CD4-positive, alpha-beta T cell treated with Interleukin-15 for 4 hours (primary cell): Measurements from ENCODE around the gene ACER1.
"Not testable (repeated sequence)": the region's sequence is repeated elsewhere in the genome, so short reads cannot be mapped to it uniquely, and the experiment has no call there.

Source experiments
- DNase-seq: peaks from one replicate; pipeline ENCODE4 v3.0.0-alpha.2; 2020; ENCODE audit warnings: low spot score

ACER1 gene, protein sequence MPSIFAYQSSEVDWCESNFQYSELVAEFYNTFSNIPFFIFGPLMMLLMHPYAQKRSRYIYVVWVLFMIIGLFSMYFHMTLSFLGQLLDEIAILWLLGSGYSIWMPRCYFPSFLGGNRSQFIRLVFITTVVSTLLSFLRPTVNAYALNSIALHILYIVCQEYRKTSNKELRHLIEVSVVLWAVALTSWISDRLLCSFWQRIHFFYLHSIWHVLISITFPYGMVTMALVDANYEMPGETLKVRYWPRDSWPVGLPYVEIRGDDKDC

DNA sequence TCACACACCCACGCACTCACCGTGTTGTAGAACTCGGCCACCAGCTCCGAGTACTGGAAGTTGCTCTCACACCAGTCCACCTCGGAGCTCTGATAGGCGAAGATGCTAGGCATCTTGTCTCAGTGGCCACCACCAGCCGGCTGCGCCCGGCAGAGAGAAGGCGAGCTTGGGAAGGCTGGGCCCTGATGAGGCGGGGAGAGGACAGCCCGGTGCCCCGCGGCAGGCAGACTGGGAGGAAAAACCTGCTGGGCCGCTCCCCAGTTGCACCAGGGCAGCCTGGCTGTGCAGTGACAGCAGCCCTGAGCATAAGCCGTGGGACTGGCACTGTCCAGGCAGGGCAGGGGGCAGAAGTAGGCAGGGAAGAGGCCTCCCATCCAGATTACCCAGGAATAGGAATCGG is at the start of gene ACER1:
Gene ACER1 (minus strand): TSS at position 174 of the 400 bp plus-strand sequence. CDS start 61 bp downstream, at position 113.
- no peak for DNase-seq

DNA sequence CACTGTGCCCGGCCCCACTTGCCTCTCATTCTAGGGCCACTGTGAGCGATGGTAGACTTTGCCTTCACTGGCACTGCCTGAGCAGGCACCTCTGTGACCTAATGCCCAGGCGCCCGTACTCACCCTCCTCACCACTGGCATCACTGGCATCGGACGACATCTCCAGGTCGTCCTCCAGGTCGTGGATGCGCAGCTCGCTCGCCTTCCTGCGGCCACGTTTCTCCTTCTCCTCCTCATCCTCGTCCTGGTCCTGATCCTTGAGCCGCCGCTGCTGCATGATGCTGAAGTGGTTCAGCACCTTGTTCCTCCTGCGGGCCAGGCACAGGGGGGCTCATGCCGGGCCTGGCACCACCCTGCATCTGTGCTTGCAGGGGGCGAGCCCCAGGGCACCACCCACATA is 49.8 kb upstream of the ACER1 start:
- DNase-seq: no peak

DNA sequence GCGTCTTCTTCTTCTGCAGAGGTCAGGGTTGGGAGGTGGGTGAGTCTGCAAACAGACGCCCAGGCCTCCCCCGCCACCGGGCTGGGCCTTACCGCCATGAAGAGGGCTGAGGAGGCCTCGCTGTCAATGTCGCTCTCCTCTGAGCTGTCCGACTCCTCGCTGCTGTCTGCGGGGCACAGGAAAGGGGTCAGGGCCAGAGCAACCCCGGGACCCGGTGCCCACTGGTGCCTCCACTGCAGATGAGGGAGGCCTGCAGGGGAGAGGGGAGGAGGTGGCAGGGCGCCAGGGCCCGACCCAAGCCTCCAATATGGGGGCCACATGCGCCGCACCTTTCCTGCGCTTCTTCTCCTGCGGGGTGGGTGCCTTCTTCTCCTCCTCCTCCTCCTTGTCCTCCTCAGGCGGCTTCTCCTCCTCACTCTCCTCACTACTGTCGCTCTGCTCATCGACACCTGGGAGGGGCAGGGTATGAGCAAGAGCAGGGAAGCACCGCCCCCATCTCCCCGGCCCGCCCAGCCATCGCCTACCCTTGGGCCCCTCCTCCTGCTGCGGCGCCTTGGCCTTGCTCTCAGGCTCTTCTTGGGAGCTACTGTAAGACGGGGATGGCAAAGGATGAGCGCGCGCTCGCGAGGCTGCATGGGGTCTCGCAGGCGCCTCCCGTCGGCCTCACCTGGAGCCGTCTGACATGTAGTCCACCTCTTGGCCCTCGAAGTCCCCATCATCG is 47.8 kb upstream of the ACER1 start:
- no peak for DNase-seq

DNA sequence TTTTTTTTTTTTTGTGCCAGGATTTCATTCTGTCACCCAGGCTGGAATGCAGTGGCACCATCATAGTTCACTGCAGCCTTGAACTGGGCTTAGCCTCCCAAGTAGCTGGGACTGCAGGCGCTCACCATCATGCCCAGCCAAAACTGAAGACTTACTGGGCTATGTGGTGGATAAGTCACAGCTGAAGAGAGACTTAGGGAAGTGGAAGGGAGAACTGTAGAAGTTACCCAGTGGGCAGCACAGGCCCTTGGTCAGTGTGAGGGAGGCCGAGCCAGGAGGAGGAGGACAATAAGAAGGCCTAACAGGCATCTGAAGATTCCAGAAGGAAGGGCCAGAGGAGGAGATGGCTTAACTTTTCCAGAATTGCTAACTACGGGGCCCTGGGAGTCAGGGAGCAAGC is 46.3 kb upstream of the ACER1 start:
- no peak for DNase-seq

DNA sequence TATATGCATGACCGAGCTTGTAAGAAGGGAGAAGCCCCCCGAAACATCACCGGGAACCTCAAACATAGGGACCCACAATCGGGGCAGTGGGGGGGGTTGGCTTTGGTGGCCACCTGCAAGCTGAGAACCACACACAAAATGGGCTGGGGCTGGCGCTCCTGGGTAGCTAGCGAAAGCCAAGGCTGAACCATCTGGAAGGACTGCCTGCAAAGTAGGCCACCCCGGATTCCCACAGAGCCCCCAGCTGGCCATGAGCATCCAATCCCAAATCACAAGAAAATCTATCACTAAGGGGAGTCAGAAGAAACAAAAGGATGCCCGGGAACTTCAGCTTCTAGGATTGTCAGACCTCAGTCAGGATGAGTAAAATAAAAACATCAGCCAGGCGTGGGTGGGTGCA is 45.1 kb upstream of the ACER1 start:
- DNase-seq: no peak

DNA sequence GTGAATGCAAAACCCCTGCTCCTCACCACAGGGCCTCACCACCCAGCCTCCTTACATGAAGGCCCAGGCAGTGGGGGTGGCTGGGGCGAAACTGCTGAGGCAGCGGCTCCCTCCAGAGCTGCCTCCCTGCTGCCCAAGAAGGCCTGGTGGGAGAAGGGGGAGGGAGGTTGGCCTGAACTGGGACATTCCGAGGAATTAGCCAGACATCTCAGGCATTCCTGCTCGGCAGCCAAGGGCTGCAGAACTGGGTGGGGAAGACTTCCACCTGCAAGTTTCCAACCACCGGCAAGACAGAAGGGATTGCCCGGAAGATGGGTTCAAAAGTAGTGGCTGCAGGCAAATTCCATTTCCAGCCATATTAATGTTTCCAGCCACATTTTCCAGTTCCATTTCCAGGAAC is 44.6 kb upstream of the ACER1 start:
- DNase-seq: no peak

DNA sequence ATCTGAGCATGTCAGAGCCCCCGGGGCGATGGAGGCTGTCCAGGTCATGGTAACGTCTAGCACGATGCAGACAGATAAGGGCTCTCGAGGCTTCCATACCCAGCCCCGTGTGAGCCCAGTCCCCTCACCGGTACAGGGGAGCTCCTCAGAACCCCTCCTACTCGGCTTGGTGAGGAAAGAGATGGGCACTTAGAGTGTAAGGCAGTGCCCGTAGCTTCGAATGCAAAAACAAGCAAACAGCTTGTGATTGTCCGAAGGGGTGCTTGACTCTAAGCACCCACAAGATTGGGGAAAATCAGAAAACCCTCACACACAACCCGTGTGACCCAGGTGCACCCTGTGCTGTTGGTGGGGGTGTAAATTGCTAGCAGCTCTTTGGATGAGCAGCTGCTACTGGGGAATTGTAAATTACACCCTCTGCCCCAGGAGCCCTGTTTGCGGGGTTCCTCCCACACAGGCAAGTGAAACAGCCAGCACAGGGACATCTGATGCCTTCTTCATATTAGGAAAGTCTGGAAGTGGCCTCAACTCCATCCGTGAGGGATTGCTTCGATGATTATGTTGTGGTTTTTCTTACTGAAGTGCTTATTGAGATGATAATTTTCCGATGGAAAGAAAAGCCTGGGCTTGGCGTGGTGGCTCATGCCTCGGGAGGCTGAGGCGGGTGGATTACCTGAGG is 43.2 kb upstream of the ACER1 start:
- DNase-seq: no peak

DNA sequence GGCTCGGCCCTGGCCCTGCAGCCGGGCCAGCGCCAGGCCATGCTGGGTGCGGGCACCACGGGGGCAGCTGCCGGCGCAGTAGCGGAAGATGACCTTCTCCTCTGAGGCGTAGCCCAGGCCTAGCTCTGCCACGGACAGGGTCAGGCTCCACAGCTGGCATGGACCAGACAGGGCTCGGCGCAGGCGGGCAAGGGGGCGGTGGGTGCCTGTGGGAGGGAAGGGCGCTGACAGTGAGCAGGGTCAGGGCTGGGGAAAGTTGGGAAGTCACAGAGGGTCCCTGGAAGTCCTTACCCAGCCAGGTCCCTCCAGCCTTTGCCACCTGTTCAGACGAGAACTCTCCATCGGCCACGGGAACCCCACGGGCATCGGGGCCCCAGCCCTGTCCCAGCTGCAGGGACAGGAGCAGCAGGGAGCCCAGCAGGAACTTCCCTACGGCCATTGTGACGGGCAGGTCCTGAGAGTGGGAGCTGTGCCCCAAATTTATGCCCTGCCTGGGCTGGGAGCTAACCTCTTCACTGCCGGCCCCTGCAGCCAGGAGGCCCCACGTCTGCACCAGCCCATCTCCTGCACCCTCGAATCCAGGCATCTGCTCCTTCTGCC is 42.1 kb upstream of the ACER1 start, which contains the start of gene PSPN:
Gene PSPN (minus strand): TSS at position 523 of the 600 bp plus-strand sequence. CDS start 84 bp downstream, at position 439.
- no peak for DNase-seq

DNA sequence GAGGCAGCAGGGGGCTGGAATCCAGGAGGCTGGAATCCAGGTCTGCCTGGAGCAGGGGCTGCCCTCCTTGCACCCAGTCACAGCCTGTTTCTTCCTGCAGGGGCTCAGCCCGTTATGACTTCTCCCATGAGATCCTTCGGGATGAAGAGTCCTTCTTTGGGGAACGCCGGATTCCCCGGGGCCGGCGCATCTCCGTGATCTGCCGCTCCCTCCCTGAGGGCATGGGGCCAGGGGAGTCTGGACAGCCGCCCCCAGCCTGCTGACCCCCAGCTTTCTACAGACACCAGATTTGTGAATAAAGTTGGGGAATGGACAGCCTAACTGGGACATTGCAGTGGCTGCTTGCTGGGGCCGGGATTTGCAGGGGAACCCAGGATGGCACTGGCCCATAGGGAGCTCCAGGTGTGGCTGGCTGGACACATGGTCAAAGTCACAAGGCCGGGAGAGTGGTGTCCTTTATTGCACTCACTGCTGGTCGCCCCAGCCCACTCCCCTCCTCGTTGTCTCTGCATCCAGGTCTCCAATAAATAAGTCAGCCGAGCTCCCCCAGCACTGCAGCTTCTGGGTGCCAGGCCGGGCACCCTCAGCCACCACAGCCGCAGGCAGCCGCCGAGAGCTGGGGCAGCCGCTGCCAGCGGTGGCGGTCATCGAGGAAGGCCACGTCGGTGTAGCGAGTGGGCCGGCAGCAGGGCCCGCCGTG is 41.4 kb upstream of the ACER1 start:
- DNase-seq: no peak

DNA sequence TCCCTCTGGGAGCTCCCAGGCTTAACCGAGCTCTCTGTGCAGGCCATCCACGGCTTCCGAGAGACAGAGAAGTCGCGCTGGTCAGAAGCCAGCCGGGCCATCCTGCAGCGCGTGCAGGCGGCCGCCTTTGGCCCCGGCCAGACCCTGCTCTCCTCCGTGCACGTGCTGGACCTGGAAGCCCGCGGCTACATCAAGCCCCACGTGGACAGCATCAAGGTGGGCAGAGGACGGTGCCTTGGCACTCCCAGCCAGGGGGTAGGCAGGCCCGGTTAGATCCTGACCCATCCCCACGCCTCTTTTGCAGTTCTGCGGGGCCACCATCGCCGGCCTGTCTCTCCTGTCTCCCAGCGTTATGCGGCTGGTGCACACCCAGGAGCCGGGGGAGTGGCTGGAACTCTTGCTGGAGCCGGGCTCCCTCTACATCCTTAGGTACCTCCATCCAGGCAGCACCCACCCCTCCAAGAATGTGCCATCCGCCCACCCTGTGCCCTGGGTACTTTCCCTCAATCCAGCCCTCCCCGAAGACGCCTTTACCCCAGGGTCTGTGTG is 40.8 kb upstream of the ACER1 start:
- no peak for DNase-seq

DNA sequence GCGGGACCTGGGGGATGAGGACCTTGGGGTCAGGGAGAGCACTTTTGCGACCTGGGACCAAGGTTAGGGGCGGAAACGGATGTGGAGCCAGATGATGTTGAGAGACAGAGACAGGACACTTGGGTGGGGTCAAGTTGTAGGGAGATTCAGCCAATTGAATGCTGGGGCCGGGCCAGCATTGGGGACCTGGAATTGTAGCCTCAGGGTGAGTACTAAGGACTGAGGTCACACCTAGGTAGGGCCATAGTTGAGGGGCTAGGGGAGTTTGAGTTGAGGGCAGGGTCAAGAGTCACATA is 40.3 kb upstream of the ACER1 start:
- DNase-seq: no peak

DNA sequence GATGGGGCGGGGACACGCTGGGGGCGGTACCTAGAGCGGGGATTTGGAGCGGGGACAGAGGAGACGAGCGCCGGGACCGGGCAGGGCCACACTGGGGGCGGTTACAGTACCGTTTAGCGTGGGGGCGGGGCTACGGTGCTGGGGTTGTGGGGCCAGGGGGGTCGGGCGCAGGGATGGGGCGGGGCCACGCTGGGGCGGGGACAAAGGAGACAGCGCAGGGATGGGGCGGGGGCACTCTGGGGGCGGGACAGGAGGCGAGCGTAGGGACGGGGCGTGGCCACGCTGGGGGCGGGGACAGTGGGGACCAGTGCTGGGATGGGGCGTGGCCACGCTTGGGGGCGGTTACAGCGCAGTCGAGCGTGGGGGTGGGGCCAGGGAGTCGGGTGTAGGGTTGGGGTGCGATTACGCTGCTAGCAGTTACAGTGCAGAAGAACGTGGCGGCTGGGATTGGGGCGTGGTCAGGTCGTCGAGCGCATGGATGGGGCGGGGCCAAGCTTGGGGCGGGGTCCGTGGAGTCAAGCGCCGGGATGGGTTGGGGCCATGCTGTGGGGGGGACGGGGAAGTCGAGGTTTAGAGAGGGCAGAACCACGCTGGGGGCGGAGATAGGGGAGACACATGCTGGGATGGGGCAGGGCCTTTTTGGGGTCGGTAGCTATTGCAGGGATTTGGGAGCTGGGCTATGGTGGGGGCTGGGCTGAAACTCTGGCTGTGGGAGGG is 39.8 kb upstream of the ACER1 start:
- peak; percentile 97 for DNase-seq

DNA sequence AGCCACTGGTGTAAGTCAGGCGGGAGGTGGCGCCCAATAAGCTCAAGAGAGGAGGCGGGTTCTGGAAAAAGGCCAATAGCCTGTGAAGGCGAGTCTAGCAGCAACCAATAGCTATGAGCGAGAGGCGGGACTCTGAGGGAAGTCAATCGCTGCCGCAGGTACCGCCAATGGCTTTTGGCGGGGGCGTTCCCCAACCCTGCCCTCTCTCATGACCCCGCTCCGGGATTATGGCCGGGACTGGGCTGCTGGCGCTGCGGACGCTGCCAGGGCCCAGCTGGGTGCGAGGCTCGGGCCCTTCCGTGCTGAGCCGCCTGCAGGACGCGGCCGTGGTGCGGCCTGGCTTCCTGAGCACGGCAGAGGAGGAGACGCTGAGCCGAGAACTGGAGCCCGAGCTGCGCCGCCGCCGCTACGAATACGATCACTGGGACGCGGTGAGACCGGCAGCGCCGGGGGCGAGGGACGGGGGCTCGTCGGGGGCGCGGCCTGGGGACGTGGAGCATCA is 39.2 kb upstream of the ACER1 start, which contains the start of gene ALKBH7:
Gene ALKBH7 (plus strand): TSS at position 201 of the 502 bp plus-strand sequence. CDS start 27 bp downstream, at position 228.
- DNase-seq: peak; percentile 99

DNA sequence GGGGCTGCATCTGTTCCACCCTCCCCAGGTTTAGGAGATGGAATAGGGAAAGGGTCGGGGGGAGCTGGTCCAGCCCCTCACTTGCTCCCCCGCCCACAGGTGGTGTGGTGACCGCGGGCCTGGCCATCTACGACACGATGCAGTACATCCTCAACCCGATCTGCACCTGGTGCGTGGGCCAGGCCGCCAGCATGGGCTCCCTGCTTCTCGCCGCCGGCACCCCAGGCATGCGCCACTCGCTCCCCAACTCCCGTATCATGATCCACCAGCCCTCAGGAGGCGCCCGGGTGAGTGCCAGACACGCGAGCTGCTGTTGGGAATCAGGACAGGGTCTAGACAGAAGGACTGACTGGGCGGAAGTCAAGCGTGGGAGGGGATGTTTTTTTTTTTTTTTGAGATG is 30.9 kb upstream of the ACER1 start:
- DNase-seq: no peak

DNA sequence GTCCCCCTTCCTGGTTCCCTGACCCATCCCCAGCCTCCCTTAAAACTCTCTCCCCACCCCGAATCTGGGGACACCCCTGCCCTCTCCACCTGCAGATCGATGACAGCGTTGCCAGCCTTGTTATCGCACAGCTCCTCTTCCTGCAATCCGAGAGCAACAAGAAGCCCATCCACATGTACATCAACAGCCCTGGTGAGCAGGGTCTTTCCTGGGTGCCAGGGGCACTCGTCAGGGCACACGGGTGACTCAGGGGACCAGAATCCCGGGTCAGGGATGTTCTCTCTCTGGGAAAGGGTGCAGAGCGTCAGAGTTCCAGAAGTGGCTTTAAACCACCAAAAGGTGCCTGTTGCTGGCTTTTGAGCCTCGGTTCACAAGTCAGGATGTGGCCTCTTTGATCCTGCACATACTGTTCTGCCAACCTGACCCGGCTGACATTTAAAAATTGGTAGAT is 29.0 kb upstream of the ACER1 start:
- peak; percentile 46 for DNase-seq

DNA sequence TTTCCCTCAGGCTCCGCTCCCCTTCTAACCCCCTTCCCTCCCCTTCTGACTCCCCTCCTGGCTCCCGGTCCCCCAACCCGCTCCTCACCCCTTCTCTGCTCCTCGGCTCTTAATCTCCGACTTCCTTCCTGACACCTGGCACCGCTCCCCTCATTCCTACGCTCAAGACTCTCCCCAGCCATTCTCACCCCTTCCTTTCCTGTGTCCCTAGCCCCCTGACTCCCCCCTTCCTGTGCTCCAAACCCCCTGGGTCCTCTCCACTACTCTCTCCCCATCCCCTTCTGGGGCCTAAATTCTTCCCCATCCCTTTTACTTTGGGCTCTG is 28.6 kb upstream of the ACER1 start:
- no peak for DNase-seq

DNA sequence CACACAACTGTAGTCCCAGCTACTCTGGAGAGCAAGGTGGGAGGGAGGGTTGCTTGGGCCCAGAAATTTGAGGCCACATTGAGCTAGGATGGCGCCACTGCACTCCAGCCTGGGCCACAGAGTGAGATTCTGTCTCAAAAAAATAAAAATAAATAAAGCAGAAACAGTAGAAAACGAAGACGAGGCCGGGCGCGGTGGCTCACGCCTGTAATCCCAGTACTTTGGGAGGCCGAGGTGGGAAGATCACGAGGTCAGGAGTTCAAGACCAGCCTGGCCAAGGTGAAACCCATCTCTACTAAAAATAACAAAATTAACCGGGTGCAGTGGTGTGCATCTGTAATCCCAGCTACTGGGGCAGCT is 27.4 kb upstream of the ACER1 start:
- DNase-seq: not testable (repeated sequence)

DNA sequence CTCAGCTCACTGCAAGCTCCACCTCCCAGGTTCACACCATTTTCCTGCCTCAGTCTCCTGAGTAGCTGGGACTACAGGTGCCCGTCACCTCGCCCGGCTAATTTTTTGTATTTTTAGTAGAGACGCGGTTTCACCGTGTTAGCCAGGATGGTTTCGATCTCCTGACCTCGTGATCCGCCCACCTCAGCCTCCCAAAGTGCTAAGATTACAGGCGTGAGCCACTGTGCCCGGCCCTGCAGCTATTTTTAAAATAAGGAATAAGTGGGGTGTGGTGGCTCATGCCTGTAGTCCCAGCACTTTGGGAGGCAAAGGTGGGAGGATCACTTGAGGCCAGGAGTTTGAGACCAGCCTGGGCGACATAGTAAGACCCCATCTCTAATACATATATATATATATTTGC is 27.0 kb upstream of the ACER1 start:
- DNase-seq: not testable (repeated sequence)

DNA sequence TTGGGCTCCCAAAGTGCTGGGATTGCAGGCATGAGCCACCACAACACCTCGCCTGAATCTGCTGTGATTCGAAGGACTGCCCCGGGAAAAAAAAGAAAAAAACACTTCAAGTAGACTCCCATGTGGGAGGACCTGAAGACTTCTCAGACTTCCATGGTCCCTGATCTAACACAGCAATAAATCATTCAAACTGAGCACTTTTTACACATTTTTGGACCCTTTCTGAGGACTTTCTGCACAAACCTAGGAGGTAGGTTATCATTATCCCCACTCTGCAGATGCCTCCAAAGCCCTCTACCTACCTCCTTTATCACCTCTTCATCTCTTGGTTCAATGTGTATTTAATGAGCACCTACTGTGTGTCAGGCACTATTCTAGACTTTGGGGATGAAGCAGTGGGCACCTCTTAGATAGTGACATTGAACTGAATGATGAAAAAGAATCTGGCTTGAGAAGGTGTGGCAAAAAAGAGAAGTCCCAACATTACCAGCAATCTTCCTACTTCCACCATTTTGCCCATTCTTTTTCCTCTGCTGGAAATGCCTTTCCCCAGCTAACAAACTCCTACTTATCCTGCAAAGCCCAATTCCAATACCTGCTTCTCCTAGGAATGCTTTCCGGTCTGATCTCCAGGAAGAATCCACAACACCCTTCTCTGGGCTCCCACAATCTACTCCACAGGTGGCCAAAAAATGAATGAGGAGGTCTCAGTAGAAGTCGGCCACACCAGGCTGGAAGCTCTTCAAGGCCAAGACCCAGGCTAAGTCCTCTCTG is 26.3 kb upstream of the ACER1 start:
- no peak for DNase-seq

DNA sequence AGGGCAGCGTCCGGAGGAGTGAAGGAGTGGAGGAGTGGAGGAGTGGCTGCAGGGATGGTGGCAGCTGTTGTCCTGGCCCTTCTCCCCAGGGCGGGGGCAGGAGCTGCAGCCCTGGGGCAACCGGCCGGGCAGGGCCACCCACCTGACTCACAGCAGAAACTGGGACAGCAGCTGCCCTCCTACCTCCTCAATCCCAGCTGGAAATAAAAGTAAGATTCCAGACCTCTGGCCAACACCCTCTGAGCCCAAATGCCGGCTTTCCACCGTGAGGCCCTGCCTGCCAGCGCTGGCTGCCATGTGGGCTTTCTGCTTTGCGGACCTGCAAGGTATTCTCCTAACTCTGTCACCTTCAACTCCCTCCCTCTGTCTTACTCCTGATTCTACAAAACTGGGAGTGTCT is 24.6 kb upstream of the ACER1 start:
- no peak for DNase-seq
